HEK293T (cell line): ENCODE results near the gene RGS7.

ENCODE experiments used
- ARNT ChIP-seq: fragments of 450-650 bp; IDR thresholded peaks from 2 replicates; pipeline ENCODE4 v1.6.1; 2017; ENCODE audit warnings: mild to moderate bottlenecking
- ELF4 ChIP-seq: fragments of 450-650 bp; IDR thresholded peaks from 2 replicates; pipeline ENCODE4 v1.6.1; 2017; ENCODE audit warnings: antibody characterized with exemption
- FOXA1 ChIP-seq: fragments of 450-650 bp; IDR thresholded peaks from 2 replicates; pipeline ENCODE4 v1.6.1; 2016; ENCODE audit warnings: mild to moderate bottlenecking
- FOXK2 ChIP-seq: fragments of 450-650 bp; IDR thresholded peaks from 2 replicates; pipeline ENCODE4 v1.6.1; 2016; ENCODE audit warnings: mild to moderate bottlenecking
- NFRKB ChIP-seq: fragments of 450-650 bp; IDR thresholded peaks from 2 replicates; pipeline ENCODE4 v1.6.1; 2016; ENCODE audit warnings: mild to moderate bottlenecking, moderate library complexity
- SP1 ChIP-seq: fragments of 450-650 bp; IDR thresholded peaks from 2 replicates; pipeline ENCODE4 v1.6.1; 2017
- SUZ12 ChIP-seq: fragments of 450-650 bp; IDR thresholded peaks from 2 replicates; pipeline ENCODE4 v1.6.1; 2016; ENCODE audit warnings: mild to moderate bottlenecking
- TARDBP ChIP-seq: fragments of 450-650 bp; IDR thresholded peaks from 2 replicates; pipeline ENCODE4 v1.6.1; 2016

- no peak for TF ChIP-seq NFRKB
- TF ChIP-seq SUZ12: no peak
- TF ChIP-seq ELF4: no peak
- no peak for TF ChIP-seq FOXK2
- TF ChIP-seq SP1: no peak
- TF ChIP-seq ARNT: no peak
- no peak for TF ChIP-seq FOXA1
- no peak for TF ChIP-seq TARDBP
Measured at GRCh38 chr1:241074507-241074906, 282.5 kb downstream of the RGS7 start.
